ENCODE data around the gene CEP126.

DNA sequence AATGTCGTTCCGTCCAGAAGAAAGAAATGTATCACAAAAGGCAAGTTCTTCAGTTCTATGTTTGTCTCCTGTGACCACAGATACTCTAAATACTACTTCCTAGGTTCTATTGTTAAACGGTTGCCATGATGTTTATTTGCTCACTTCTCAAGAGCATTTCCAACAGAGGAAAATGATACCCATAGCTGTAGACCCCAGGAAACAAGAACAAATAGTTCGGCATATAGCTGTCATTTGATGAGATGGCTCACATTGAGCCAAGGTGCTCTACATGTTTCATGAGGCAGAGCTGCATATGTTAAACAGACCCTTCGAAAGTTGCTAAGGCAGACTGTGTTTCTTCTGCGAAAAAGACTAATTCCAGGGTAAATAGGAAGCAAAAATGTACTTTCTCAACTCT lies 16.9 kb downstream of the CEP126 start:
- TF ChIP-seq, protein P1, sequence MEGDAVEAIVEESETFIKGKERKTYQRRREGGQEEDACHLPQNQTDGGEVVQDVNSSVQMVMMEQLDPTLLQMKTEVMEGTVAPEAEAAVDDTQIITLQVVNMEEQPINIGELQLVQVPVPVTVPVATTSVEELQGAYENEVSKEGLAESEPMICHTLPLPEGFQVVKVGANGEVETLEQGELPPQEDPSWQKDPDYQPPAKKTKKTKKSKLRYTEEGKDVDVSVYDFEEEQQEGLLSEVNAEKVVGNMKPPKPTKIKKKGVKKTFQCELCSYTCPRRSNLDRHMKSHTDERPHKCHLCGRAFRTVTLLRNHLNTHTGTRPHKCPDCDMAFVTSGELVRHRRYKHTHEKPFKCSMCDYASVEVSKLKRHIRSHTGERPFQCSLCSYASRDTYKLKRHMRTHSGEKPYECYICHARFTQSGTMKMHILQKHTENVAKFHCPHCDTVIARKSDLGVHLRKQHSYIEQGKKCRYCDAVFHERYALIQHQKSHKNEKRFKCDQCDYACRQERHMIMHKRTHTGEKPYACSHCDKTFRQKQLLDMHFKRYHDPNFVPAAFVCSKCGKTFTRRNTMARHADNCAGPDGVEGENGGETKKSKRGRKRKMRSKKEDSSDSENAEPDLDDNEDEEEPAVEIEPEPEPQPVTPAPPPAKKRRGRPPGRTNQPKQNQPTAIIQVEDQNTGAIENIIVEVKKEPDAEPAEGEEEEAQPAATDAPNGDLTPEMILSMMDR (conservative IDR thresholded peaks at IDR 0.05 in 1 of 2, IDR thresholded peaks at IDR 0.05 in 1 of 2; ENCODE audit: extremely low read depth in 1 of 2, insufficient read depth in 1 of 2, low read depth in 1 of 2, low read length in 2 of 2), result no peak
- TF ChIP-seq EZH2 (IDR thresholded peaks at IDR 0.05; ENCODE audit: borderline replicate concordance, low read length), result no peak
